ENCODE measurements around the gene SENP1. TPM values are rescaled to one million over a fixed set of nuclear protein-coding genes. Genes with fewer than 3 reads are reported as not detected.
A peak's percentile ranks its signal among the peaks of the same experiment; 100 is the strongest.

The SENP1 gene
- total RNA-seq, 2 donors from 2014 or later = 12.1 to 14.4 TPM

- intact Hi-C loops (cut with DNase I, micrococcal nuclease) = no loop called here
- ATAC-seq (no peak), DNase-seq (no peak)
These were observed 93.8 kb downstream of the SENP1 start for GRCh38 chr12:48012070-48012469.

GRCh38 chr12:48010366-48010970, 95.4 kb downstream of the SENP1 start:
- intact Hi-C loops (cut with DNase I, micrococcal nuclease) = no loop called here
- ATAC-seq = no peak
- DNase-seq = no peak

GRCh38 chr12:48009471-48009870, 96.4 kb downstream of the SENP1 start:
- intact Hi-C loops (cut with DNase I, micrococcal nuclease) = no loop called here
- no peak for ATAC-seq
- DNase-seq = no peak

- no peak for DNase-seq
- intact Hi-C loops (cut with DNase I, micrococcal nuclease) = no loop called here
- no peak for ATAC-seq
These were observed 96.9 kb downstream of the SENP1 start for GRCh38 chr12:48008950-48009349.

GRCh38 chr12:48008349-48008748, 97.5 kb downstream of the SENP1 start:
- intact Hi-C loops (cut with DNase I, micrococcal nuclease) = no loop called here
- ATAC-seq (no peak), DNase-seq (no peak)

- intact Hi-C loops (cut with DNase I, micrococcal nuclease) = no loop called here
- DNase-seq (no peak), ATAC-seq (no peak)
These were observed 98.7 kb downstream of the SENP1 start for GRCh38 chr12:48007206-48007605.

- ATAC-seq (no peak), DNase-seq (no peak)
- intact Hi-C loops (cut with DNase I, micrococcal nuclease) = no loop called here
These were observed 100.2 kb downstream of the SENP1 start for GRCh38 chr12:48005750-48006021.

GRCh38 chr12:48005001-48005749, 100.7 kb downstream of the SENP1 start:
- intact Hi-C loops (cut with DNase I, micrococcal nuclease) = no loop called here
- ATAC-seq = no peak
- no peak for DNase-seq

- DNase-seq (no peak), ATAC-seq (peak; percentile 8)
- intact Hi-C loops (cut with DNase I, micrococcal nuclease) = no loop called here
These were observed 101.6 kb downstream of the SENP1 start, which contains the start of gene COL2A1 for GRCh38 chr12:48004053-48004941. Gene COL2A1 (minus strand): TSS chr12:48004476. CDS start chr12:48004321, 155 bp downstream.

GRCh38 chr12:48003226-48004052, 102.4 kb downstream of the SENP1 start:
- ATAC-seq = no peak
- no peak for DNase-seq
- intact Hi-C loops (cut with DNase I, micrococcal nuclease) = no loop called here

GRCh38 chr12:48002773-48003218, 103.1 kb downstream of the SENP1 start:
- intact Hi-C loops (cut with DNase I, micrococcal nuclease) = no loop called here
- peak; percentile 57 for ATAC-seq
- peak in 1 of 2 donors; percentile 45 for DNase-seq

GRCh38 chr12:48002414-48002730, 103.5 kb downstream of the SENP1 start:
- DNase-seq (no peak), ATAC-seq (no peak)
- intact Hi-C loops (cut with DNase I, micrococcal nuclease) = no loop called here

GRCh38 chr12:48001505-48002413, 104.1 kb downstream of the SENP1 start:
- ATAC-seq (peak; percentile 87), DNase-seq (peak; percentile 44 to 52)
- intact Hi-C loops (cut with DNase I, micrococcal nuclease) = no loop called here

GRCh38 chr12:48000878-48001504, 104.9 kb downstream of the SENP1 start:
- intact Hi-C loops (cut with DNase I, micrococcal nuclease) = no loop called here
- peak; percentile 50 for ATAC-seq
- DNase-seq = no peak

GRCh38 chr12:47999816-48000215, 106.1 kb downstream of the SENP1 start:
- no peak for ATAC-seq
- intact Hi-C loops (cut with DNase I, micrococcal nuclease) = no loop called here

GRCh38 chr12:47997321-47997720, 108.6 kb downstream of the SENP1 start:
- ATAC-seq = peak; percentile 34
- intact Hi-C loops (cut with DNase I, micrococcal nuclease) = no loop called here

More at GRCh38 chr12:47999816-48000215, 106.1 kb downstream of the SENP1 start:
- DNase-seq = no peak

GRCh38 chr12:47995981-47996401, 109.9 kb downstream of the SENP1 start:
- DNase-seq = no peak
- no peak for ATAC-seq
- intact Hi-C loops (cut with DNase I, micrococcal nuclease) = no loop called here

More at GRCh38 chr12:47997321-47997720, 108.6 kb downstream of the SENP1 start:
- no peak for DNase-seq

Data from left colon (tissue), 2 donors.